Measurements from ENCODE around the gene MSMO1. TPM values are rescaled to one million over a fixed set of nuclear protein-coding genes. Genes with fewer than 3 reads are reported as not detected.

MSMO1 gene
- polyA plus RNA-seq, 1 donor (not counting 4 experiments of a cell fraction or from before 2014, with no cell fraction given): 541 TPM

GRCh38 chr4:165388756-165389155, 61.3 kb downstream of the MSMO1 start:
- no peaks in the 10 kb centered on the region for H3K9me1 ChIP-seq (ENCODE audit: control insufficient read depth, extremely low read depth, insufficient read depth, low read length)
- H3K9me3 ChIP-seq (ENCODE audit: control insufficient read depth, low read depth, low read length): no peaks in the 10 kb centered on the region
- dilution Hi-C loops (cut with MboI; ENCODE audit: extremely low pct_ligation_motif_present, low sequenced_read_pairs): no loop called here
- no peaks in the 10 kb centered on the region for H3K27me3 ChIP-seq (ENCODE audit: control insufficient read depth, extremely low read depth, insufficient read depth, low read length)
- no peaks in the 10 kb centered on the region for H3K36me3 ChIP-seq (ENCODE audit: control insufficient read depth in 2 of 2, extremely low read depth in 1 of 2, insufficient read depth in 2 of 2, low read length in 2 of 2)
- peaks cover 7% of the 10 kb centered on the region for H3K4me1 ChIP-seq (ENCODE audit: control insufficient read depth, extremely low read depth, insufficient read depth, low read length)
- no peak overlapping the region for H3K9ac ChIP-seq (ENCODE audit: control insufficient read depth, extremely low read depth, insufficient read depth, low read length)
- H3K4me2 ChIP-seq (ENCODE audit: control insufficient read depth, extremely low read depth, insufficient read depth, low read depth, low read length): no peak overlapping the region
- DNase-seq (ENCODE audit: low read depth, low spot score) (no peak), FAIRE-seq (no peak)
- no peak overlapping the region for H3K4me3 ChIP-seq (ENCODE audit: control insufficient read depth in 2 of 3, extremely low read depth in 1 of 3, insufficient read depth in 2 of 3, low read depth in 1 of 3, low read length in 3 of 3)
- TF ChIP-seq CTCF (optimal IDR thresholded peaks at IDR 0.05 in 1 of 3, IDR thresholded peaks at IDR 0.05 in 1 of 3, conservative IDR thresholded peaks at IDR 0.05 in 1 of 3; ENCODE audit: extremely low read depth in 1 of 3, insufficient read depth in 2 of 3, low read length in 3 of 3): no peak
- no peak for TF ChIP-seq EZH2 (IDR thresholded peaks at IDR 0.05; ENCODE audit: low read length)
- no peaks in the 10 kb centered on the region for H4K20me1 ChIP-seq (ENCODE audit: control insufficient read depth, extremely low read depth, insufficient read depth, low read length)
- H3K79me2 ChIP-seq (ENCODE audit: control insufficient read depth, insufficient read depth, low read length): no peaks in the 10 kb centered on the region
- no peak overlapping the region for H2AFZ ChIP-seq (ENCODE audit: control insufficient read depth, low read length)
- no peak overlapping the region for H3K27ac ChIP-seq (ENCODE audit: control insufficient read depth, insufficient read depth, low read length)

Small RNA genes within 50 kb of the gene (small RNA-seq; reads per million reads assigned to genes)
- gene MIR578 (ENCODE audit: insufficient read length in 3 of 3, low read depth in 3 of 3, low replicate concordance in 1 of 3): 0 to 0.25 (median 0) reads per million in 3 experiments

Other genes with a start within 250 kb of the MSMO1 start
- 25.3 to 32.7 TPM (median 29.9 TPM) in 3 replicates for gene TMEM192, start 214.8 kb upstream of the MSMO1 start, polyA plus RNA-seq
- 10.2 to 18.5 TPM (median 10.7 TPM) in 3 replicates for gene KLHL2, start 120.1 kb upstream of the MSMO1 start, polyA plus RNA-seq
- 1.4 to 3.8 TPM (median 1.9 TPM) in 3 replicates for gene CPE, start 51.3 kb downstream of the MSMO1 start, polyA plus RNA-seq